ENCODE data around the gene SLC8A2. TPM values are rescaled to one million over a fixed set of nuclear protein-coding genes. Genes with fewer than 3 reads are reported as not detected.
A peak's percentile ranks its signal among the peaks of the same experiment; 100 is the strongest.

The SLC8A2 gene
- total and polyA plus RNA-seq, 4 donors: 3.2 to 37.5 (median 23.4) TPM

DNA sequence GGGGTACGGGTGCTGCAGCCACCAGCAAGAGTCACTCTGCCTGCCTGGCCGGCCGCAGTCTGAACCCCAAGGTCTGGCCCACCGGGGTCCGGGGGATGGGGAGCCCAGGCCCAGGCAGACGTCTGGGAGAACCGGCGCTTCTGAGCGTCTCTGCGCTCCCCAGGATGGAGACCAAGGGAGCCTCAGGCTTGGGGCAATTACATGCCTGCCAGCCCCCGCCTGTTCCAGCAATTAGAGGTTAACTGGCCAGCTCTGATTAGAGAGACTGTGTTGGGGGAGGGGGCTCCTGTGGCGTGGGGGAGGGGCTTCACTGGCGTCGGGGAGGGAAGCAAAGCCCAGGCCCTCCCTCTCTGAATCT lies 64.3 kb downstream of the SLC8A2 start:
- Histone ChIP-seq H3K4me1 (ENCODE audit: control insufficient read depth, insufficient read depth, low read length) (no peaks in the 10 kb centered on the region), H3K27ac (ENCODE audit: low read depth, low read length) (no peak overlapping the region), H3K4me3 (ENCODE audit: low read depth, low read length) (no peak overlapping the region), H3K36me3 (ENCODE audit: control insufficient read depth, insufficient read depth, low read length) (peaks cover 54% of the 10 kb centered on the region), H3K9me3 (ENCODE audit: control insufficient read depth, insufficient read depth, low read length) (no peaks in the 10 kb centered on the region), H3K27me3 (ENCODE audit: control insufficient read depth, insufficient read depth, low read length) (no peaks in the 10 kb centered on the region)
- DNase-seq (ENCODE audit: low read depth in 4 of 6, low spot score in 6 of 6): no peak
- WGBS (ENCODE audit: insufficient coverage): 40% methylated on average over 10 of the region's 14 CpGs

DNA sequence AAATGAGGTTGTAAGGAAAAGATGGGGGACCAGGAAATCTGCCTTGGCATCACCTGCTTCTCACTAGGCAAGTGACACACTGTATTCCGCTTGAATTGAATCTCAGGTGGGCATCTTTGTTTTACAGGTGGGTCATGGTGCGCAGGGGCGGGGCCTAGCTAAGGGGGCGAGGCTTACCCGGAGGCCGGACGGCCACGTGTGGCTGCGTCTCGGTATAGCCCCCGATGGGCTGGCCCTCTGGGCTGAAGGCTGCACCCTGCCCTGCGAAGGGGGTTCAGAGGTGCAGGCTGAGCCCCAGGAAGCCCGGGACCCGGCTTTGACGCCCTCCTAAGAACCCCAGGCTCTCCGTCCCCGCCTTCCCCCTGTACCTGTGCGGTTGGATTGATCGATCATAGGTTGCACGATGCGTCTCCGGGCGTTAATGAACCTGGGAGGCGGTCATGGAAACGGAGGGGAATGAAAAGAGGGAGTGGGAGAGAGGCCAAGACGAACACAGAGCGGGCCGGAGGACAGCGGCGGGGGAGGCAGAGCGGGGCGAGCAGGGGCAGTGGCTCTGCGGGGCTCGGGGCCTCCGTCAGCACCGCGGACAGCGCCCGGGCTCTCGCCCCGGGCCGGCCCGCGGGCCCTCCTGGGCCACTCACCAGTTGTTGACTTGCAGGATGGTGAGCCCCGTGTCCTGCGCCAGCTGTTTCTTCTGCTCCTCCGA lies 64.8 kb downstream of the SLC8A2 start:
- H3K9me3 ChIP-seq (ENCODE audit: control insufficient read depth, insufficient read depth, low read length): no peaks in the 10 kb centered on the region

DNA sequence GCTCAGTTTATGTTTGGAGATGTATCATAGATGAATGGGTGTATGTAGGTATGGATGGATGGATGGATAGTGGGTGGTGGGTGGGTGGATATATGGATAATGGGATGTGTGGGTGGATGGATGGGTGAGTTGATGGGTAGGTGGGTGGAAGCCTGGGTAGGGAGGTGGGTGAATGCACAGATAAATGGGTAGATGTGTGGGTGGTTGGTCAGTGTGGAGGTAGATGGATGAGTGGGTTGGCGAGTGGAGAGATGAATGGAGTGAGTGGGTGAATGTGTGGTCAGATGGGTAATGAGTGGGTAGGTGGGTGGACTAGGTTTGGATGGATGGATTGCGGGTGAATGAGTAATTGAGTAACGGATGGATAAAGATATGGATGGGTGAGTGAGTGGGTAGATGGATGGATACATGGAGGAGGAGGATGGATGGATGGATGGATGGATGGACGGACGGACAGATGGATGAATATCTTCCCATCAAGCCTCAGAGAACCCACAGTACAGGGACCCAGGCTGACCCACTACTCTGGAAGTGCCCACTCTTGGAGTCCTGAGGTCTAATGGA lies 65.8 kb downstream of the SLC8A2 start:
- H3K27me3 ChIP-seq (ENCODE audit: control insufficient read depth, insufficient read depth, low read length): no peaks in the 10 kb centered on the region
- peaks cover 58% of the 10 kb centered on the region for H3K36me3 ChIP-seq (ENCODE audit: control insufficient read depth, insufficient read depth, low read length)
- no peaks in the 10 kb centered on the region for H3K4me1 ChIP-seq (ENCODE audit: control insufficient read depth, insufficient read depth, low read length)
- no peaks in the 10 kb centered on the region for H3K9me3 ChIP-seq (ENCODE audit: control insufficient read depth, insufficient read depth, low read length)
- H3K27ac ChIP-seq (ENCODE audit: low read depth, low read length): no peak overlapping the region
- 96% methylated on average over 3 of the region's 5 CpGs for WGBS (ENCODE audit: insufficient coverage)
- DNase-seq (ENCODE audit: low read depth in 4 of 6, low spot score in 6 of 6): no peak
- H3K4me3 ChIP-seq (ENCODE audit: low read depth, low read length): no peak overlapping the region

More for the DNA sequence above, 64.8 kb downstream of the SLC8A2 start:
- H3K27ac ChIP-seq (ENCODE audit: low read depth, low read length): no peak overlapping the region
- H3K36me3 ChIP-seq (ENCODE audit: control insufficient read depth, insufficient read depth, low read length): peaks cover 54% of the 10 kb centered on the region
- H3K4me3 ChIP-seq (ENCODE audit: low read depth, low read length): no peak overlapping the region
- WGBS (ENCODE audit: insufficient coverage): 23% methylated on average over 40 of the region's 47 CpGs
- DNase-seq (ENCODE audit: low read depth in 4 of 6, low spot score in 6 of 6): peak in 1 of 6 donors; percentile 17
- H3K27me3 ChIP-seq (ENCODE audit: control insufficient read depth, insufficient read depth, low read length): no peaks in the 10 kb centered on the region
- H3K4me1 ChIP-seq (ENCODE audit: control insufficient read depth, insufficient read depth, low read length): no peaks in the 10 kb centered on the region

DNA sequence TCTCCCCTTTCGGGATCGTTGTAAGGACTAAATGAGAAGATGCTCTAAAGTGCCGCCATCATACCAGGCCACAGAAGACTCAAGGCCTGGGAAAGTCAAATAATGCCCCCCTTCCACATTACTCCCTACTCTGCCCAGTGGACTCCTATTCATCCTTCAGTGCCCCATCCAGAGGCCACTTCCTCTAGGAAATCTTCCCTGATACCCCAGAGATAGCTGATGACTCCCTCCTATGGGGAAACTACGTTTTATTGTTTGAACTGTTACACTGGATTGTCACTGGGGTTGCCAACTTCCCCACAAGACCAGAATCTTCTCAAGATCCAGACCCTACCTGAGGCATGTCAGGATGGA lies 66.5 kb downstream of the SLC8A2 start:
- no peak for DNase-seq (ENCODE audit: low read depth in 4 of 6, low spot score in 6 of 6)
- H3K9me3 ChIP-seq (ENCODE audit: control insufficient read depth, insufficient read depth, low read length): no peaks in the 10 kb centered on the region
- no peak overlapping the region for H3K4me3 ChIP-seq (ENCODE audit: low read depth, low read length)
- peaks cover 58% of the 10 kb centered on the region for H3K36me3 ChIP-seq (ENCODE audit: control insufficient read depth, insufficient read depth, low read length)
- WGBS (ENCODE audit: insufficient coverage): no CpG with 5 or more reads among the region's 4 CpGs
- no peaks in the 10 kb centered on the region for H3K27me3 ChIP-seq (ENCODE audit: control insufficient read depth, insufficient read depth, low read length)
- no peaks in the 10 kb centered on the region for H3K4me1 ChIP-seq (ENCODE audit: control insufficient read depth, insufficient read depth, low read length)
- H3K27ac ChIP-seq (ENCODE audit: low read depth, low read length): no peak overlapping the region

DNA sequence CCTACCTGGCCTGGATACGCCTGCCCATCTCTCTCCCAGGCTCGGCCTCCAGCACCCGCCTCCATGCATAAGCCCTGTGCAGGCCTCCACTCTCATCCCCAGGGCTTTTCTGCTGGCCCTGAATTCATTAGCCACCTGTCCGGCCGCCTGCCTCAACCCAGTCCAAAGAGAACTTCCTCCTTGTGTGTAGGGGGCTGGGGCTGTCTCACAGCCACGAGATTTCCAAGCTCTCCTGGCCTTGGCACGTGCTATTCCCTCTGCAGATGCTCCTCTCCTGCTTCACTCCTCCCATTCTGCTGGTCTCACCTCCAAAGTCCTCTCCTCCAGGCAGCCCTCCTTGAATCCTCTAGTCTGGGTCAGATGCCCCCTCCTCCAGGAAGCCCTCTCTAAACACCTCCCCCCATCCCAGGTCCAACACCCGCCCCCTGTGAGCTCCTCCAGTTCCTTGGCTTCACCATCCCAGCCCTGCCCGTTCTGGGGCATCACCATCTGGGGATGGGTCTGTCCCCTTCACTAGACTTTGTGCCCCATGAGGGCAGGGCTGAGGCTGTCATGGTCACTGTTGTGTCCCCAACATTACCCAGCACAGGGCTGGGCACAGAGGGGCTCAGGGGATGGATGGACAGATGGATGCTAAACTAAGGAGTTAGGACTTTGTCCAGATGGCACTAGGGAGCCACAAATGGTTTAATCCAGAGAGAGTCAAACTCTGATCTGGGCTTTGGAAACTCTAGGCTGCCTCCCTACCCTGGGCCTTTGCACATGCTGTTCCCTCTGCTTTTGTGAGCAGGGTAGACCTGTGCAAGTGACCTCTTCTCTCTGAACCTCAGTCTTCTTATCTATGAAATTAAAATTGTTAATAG lies 67.1 kb downstream of the SLC8A2 start:
- Histone ChIP-seq H3K4me3 (ENCODE audit: low read depth, low read length) (no peak overlapping the region), H3K27me3 (ENCODE audit: control insufficient read depth, insufficient read depth, low read length) (no peaks in the 10 kb centered on the region), H3K9me3 (ENCODE audit: control insufficient read depth, insufficient read depth, low read length) (no peaks in the 10 kb centered on the region), H3K4me1 (ENCODE audit: control insufficient read depth, insufficient read depth, low read length) (no peaks in the 10 kb centered on the region), H3K27ac (ENCODE audit: low read depth, low read length) (no peak overlapping the region), H3K36me3 (ENCODE audit: control insufficient read depth, insufficient read depth, low read length) (peaks cover 58% of the 10 kb centered on the region)
- DNase-seq (ENCODE audit: low read depth in 4 of 6, low spot score in 6 of 6): no peak
- 83% methylated on average over 9 of the region's 9 CpGs for WGBS (ENCODE audit: insufficient coverage)

DNA sequence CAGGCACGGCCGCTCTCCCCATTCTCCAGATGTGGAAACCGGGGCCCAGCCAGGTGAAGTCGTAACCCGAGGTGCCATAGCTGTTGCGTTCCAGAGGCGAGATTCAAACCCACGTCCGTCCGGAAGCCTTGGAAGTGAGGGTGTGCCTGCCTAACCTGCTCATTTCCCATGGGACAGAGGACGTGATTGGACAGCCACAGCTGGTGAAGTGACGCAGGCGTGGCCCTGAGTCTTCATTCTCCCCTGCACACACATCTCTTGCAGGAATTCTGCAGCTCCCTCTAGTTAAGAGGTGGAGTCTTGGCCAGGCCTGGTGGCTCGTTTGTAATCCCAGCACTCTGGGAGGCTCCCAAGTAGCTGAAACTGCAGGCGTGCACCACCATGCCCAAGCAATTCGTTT lies 69.2 kb downstream of the SLC8A2 start:
- H3K36me3 ChIP-seq (ENCODE audit: control insufficient read depth, insufficient read depth, low read length): peaks cover 41% of the 10 kb centered on the region
- H3K9me3 ChIP-seq (ENCODE audit: control insufficient read depth, insufficient read depth, low read length): no peaks in the 10 kb centered on the region
- H3K27ac ChIP-seq (ENCODE audit: low read depth, low read length): no peak overlapping the region
- DNase-seq (ENCODE audit: low read depth in 4 of 6, low spot score in 6 of 6): no peak
- H3K27me3 ChIP-seq (ENCODE audit: control insufficient read depth, insufficient read depth, low read length): no peaks in the 10 kb centered on the region
- 92% methylated on average over 15 of the region's 16 CpGs for WGBS (ENCODE audit: insufficient coverage)
- H3K4me3 ChIP-seq (ENCODE audit: low read depth, low read length): no peak overlapping the region
- peaks cover 4% of the 10 kb centered on the region for H3K4me1 ChIP-seq (ENCODE audit: control insufficient read depth, insufficient read depth, low read length)

DNA sequence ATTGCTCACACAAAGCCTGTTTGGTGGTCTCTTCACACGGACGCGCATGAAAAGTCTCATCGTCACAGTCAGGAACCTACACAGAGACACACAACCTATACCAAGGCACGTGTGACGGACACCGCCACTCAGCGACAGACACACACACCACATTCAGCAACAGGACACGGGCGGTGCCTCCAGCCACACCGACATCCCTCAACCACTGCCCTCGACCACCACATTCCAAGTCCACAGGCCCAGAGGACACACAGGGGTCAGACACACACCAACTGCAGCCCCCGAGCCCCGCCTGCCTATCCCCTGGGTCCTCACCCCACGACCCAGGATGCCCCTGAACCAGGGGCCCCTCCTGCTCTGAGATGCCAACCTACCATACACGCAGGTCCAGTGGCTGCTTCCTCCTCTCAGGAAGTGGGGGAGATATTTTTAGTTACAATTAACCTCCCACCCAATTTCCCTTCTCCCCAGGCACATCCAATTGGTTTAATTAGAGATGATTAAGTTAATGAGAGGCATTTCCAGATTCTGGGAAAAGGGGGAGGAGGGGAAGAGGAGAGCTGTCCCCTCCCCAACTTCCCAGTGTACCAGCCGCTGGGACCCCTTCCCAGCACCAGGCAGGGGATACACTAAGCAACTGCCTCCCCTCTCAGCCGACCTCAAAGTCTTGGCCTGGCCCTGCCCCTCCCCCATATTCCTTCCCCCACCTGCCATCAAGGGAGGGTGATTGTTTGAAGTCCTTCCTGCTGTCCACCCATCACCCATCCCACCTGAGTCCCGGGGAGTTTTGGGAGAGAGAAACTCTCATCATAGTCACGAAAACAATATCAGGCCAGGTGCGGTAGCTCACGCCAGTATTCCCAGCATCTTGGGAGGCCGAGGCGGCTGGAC lies 72.7 kb downstream of the SLC8A2 start:
- H3K27me3 ChIP-seq (ENCODE audit: control insufficient read depth, insufficient read depth, low read length): no peaks in the 10 kb centered on the region
- no peak overlapping the region for H3K4me3 ChIP-seq (ENCODE audit: low read depth, low read length)
- H3K27ac ChIP-seq (ENCODE audit: low read depth, low read length): no peak overlapping the region
- DNase-seq (ENCODE audit: low read depth in 4 of 6, low spot score in 6 of 6): peak in 1 of 6 donors; percentile 19
- WGBS (ENCODE audit: insufficient coverage): 34% methylated on average over 15 of the region's 24 CpGs
- peaks cover 12% of the 10 kb centered on the region for H3K36me3 ChIP-seq (ENCODE audit: control insufficient read depth, insufficient read depth, low read length)
- H3K9me3 ChIP-seq (ENCODE audit: control insufficient read depth, insufficient read depth, low read length): no peaks in the 10 kb centered on the region
- peaks cover 4% of the 10 kb centered on the region for H3K4me1 ChIP-seq (ENCODE audit: control insufficient read depth, insufficient read depth, low read length)

DNA sequence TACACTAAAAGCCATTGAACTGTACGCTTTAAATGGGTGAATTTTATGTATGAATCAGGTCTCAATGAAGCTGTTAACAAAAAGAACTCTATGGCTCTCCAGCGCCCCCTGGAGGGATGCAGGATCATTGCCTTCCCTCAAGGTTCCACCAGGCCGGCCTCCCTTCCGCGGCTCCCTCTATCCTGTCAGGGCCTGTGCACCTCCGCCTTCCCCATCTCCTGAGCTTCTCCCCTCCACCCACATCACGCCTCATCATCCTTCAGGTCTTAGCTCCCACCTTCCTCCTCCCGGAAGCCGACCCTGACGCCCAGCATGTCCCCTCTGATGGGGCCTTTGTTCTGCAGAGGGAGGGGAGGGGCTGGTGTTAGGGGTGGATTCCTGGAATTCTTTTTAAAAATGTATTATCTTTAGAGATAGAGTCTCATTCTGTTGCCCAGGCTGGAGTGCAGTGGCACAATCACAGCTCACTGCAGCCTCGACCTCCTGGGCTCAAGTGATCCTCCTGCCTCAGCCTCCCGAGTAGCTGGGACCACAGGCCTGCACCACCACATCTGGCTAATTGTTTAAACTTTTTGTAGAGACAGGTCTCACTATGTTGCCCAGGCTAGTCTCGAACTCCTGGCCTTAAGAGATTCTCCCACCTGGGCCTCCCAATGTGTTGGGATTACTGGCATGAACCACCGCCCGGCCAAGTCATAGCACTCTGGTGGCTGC lies 80.0 kb downstream of the SLC8A2 start:
- Histone ChIP-seq H3K27me3 (ENCODE audit: control insufficient read depth, insufficient read depth, low read length) (peaks cover 2% of the 10 kb centered on the region), H3K4me3 (ENCODE audit: low read depth, low read length) (no peak overlapping the region), H3K9me3 (ENCODE audit: control insufficient read depth, insufficient read depth, low read length) (no peaks in the 10 kb centered on the region), H3K36me3 (ENCODE audit: control insufficient read depth, insufficient read depth, low read length) (no peaks in the 10 kb centered on the region), H3K4me1 (ENCODE audit: control insufficient read depth, insufficient read depth, low read length) (peaks cover 15% of the 10 kb centered on the region), H3K27ac (ENCODE audit: low read depth, low read length) (no peak overlapping the region)
- peak in 4 of 6 donors; percentile 10 to 76 (median 47) for DNase-seq (ENCODE audit: low read depth in 4 of 6, low spot score in 6 of 6)
- WGBS (ENCODE audit: insufficient coverage): 40% methylated on average over 9 of the region's 15 CpGs
